ENCODE results near the gene REEP3. TPM values are rescaled to one million over a fixed set of nuclear protein-coding genes. Genes with fewer than 3 reads are reported as not detected.

The REEP3 gene
- total RNA-seq, 2 donors from 2014 or later = 30.7 to 33.0 TPM

- Histone ChIP-seq H3K9me3 (ENCODE audit: control insufficient read depth, low read length) (no peaks in the 10 kb centered on the region), H3K36me3 (ENCODE audit: control insufficient read depth, insufficient read depth, low read length) (peaks cover 55% of the 10 kb centered on the region), H3K9ac (ENCODE audit: extremely low read depth, low read length, poor library complexity, severe bottlenecking) (no peak overlapping the region), H3K27me3 (ENCODE audit: control insufficient read depth, insufficient read depth, low read length, poor library complexity, severe bottlenecking) (no peaks in the 10 kb centered on the region), H3K4me3 (ENCODE audit: low read length) (no peak overlapping the region), H3K4me1 (ENCODE audit: control insufficient read depth, insufficient read depth, low read length) (no peaks in the 10 kb centered on the region), H3K27ac (ENCODE audit: low read depth, low read length) (no peak overlapping the region)
- DNase-seq = no peak
- Mint-ChIP-seq H3K36me3 (ENCODE audit: low read depth) (peaks cover 53% of the 10 kb centered on the region), H3K9me3 (no peaks in the 10 kb centered on the region), H3K4me3 (no peak overlapping the region), H3K4me1 (no peaks in the 10 kb centered on the region), H3K27me3 (ENCODE audit: insufficient read depth) (no peaks in the 10 kb centered on the region), H3K27ac (no peak overlapping the region)
- WGBS, 2 experiments (ENCODE audit: insufficient coverage in 1 of 2, insufficient read length in 1 of 2) = 86 to 91% methylated on average over 1 of the region's 1 CpG
- TF ChIP-seq CTCF (conservative IDR thresholded peaks at IDR 0.05) = no peak
Observed at GRCh38 chr10:63600540-63600939, 79.3 kb downstream of the REEP3 start.

GRCh38 chr10:63603709-63604445 is 82.7 kb downstream of the REEP3 start:
- Mint-ChIP-seq H3K27ac (no peak overlapping the region), H3K36me3 (ENCODE audit: low read depth) (peaks cover 30% of the 10 kb centered on the region), H3K4me1 (no peaks in the 10 kb centered on the region), H3K9me3 (no peaks in the 10 kb centered on the region), H3K27me3 (ENCODE audit: insufficient read depth) (no peaks in the 10 kb centered on the region), H3K4me3 (no peak overlapping the region)
- no peak overlapping the region for H3K9ac ChIP-seq (ENCODE audit: extremely low read depth, low read length, poor library complexity, severe bottlenecking)
- 92 to 93% methylated on average over 6 to 7 of the region's 7 CpGs for WGBS, 2 experiments (ENCODE audit: insufficient coverage in 1 of 2, insufficient read length in 1 of 2)
- no peak overlapping the region for H3K27ac ChIP-seq (ENCODE audit: low read depth, low read length)
- no peak overlapping the region for H3K4me3 ChIP-seq (ENCODE audit: low read length)
- no peaks in the 10 kb centered on the region for H3K9me3 ChIP-seq (ENCODE audit: control insufficient read depth, low read length)
- H3K36me3 ChIP-seq (ENCODE audit: control insufficient read depth, insufficient read depth, low read length) = peaks cover 38% of the 10 kb centered on the region
- no peaks in the 10 kb centered on the region for H3K4me1 ChIP-seq (ENCODE audit: control insufficient read depth, insufficient read depth, low read length)
- no peak for DNase-seq
- TF ChIP-seq CTCF (conservative IDR thresholded peaks at IDR 0.05) = no peak
- no peaks in the 10 kb centered on the region for H3K27me3 ChIP-seq (ENCODE audit: control insufficient read depth, insufficient read depth, low read length, poor library complexity, severe bottlenecking)

DNA sequence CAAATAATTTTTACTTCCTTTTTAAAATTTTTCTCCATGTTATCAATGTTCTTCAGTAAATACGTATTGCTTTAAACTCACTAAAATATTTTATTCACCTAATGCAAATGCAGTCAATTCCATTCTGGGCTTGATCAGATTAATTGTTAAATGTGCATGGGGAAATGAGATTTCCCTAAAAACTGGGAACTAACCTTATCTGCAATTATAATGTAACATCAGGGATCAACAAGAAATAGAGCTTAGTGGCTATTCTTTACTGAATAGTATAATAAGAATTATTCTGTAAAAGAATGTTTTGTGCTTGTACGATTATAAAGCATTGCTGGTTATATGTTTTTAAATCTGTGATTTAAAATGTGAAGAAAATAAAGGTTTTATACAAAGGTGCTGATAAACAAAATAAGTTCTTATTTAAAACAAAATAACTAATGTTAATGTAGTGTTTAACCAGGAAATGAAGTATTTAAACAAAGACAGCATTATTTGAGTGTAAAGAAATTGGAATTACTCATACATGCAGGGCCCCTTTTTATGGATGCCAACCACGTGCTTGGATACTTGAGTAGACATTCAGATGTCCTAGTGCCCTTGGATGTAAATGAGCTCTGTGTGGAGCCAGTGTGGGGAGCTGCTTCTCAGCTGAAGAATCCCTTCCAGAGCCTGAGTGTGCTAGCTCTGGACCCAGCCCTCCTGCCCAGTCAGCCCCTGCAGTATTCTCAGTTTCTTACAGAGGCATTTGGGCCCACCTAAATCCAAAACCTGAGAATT is 84.2 kb downstream of the REEP3 start:
- no peaks in the 10 kb centered on the region for H3K4me1 Mint-ChIP-seq
- Histone ChIP-seq H3K4me1 (ENCODE audit: control insufficient read depth, insufficient read depth, low read length) (no peaks in the 10 kb centered on the region), H3K9me3 (ENCODE audit: control insufficient read depth, low read length) (no peaks in the 10 kb centered on the region), H3K36me3 (ENCODE audit: control insufficient read depth, insufficient read depth, low read length) (peaks cover 30% of the 10 kb centered on the region), H3K4me3 (ENCODE audit: low read length) (no peak overlapping the region), H3K27ac (ENCODE audit: low read depth, low read length) (no peak overlapping the region), H3K9ac (ENCODE audit: extremely low read depth, low read length, poor library complexity, severe bottlenecking) (no peak overlapping the region), H3K27me3 (ENCODE audit: control insufficient read depth, insufficient read depth, low read length, poor library complexity, severe bottlenecking) (no peaks in the 10 kb centered on the region)
- peaks cover 27% of the 10 kb centered on the region for H3K36me3 Mint-ChIP-seq (ENCODE audit: low read depth)
- no peak overlapping the region for H3K27ac Mint-ChIP-seq
- DNase-seq = no peak
- no peak overlapping the region for H3K4me3 Mint-ChIP-seq
- TF ChIP-seq CTCF (conservative IDR thresholded peaks at IDR 0.05) = no peak
- no peaks in the 10 kb centered on the region for H3K27me3 Mint-ChIP-seq (ENCODE audit: insufficient read depth)
- WGBS, 2 experiments (ENCODE audit: insufficient coverage in 1 of 2, insufficient read length in 1 of 2) = 80% methylated on average over 2 to 3 of the region's 3 CpGs
- H3K9me3 Mint-ChIP-seq = no peaks in the 10 kb centered on the region
